ENCODE measurements around the gene SPATA25.
"Not testable (repeated sequence)": the region's sequence is repeated elsewhere in the genome, so short reads cannot be mapped to it uniquely, and the experiment has no call there.

SPATA25 gene

GRCh38 chr20:45887346-45887715 lies at the start of gene SPATA25:
TSS of gene SPATA25 (minus strand) at chr20:45887622. CDS start at chr20:45887590, 32 bp downstream.
- no peak for DNase-seq (ENCODE audit: low read depth, low spot score)

- no peak for DNase-seq (ENCODE audit: low read depth, low spot score)
These were observed 48.1 kb upstream of the SPATA25 start for GRCh38 chr20:45935416-45936046.

GRCh38 chr20:45934586-45935415 lies 47.4 kb upstream of the SPATA25 start, which contains the start of gene PCIF1:
TSS of gene PCIF1 (plus strand) at chr20:45934683. CDS start at chr20:45939000, 4,317 bp downstream.
- no peak for DNase-seq (ENCODE audit: low read depth, low spot score)

- no peak for DNase-seq (ENCODE audit: low read depth, low spot score)
These were observed 46.7 kb upstream of the SPATA25 start for GRCh38 chr20:45934046-45934585.

GRCh38 chr20:45933266-45934045 lies 46.0 kb upstream of the SPATA25 start:
- DNase-seq (ENCODE audit: low read depth, low spot score): peak; percentile 86

- DNase-seq (ENCODE audit: low read depth, low spot score): not testable (repeated sequence)
These were observed 44.3 kb upstream of the SPATA25 start for GRCh38 chr20:45931680-45932079.

- DNase-seq (ENCODE audit: low read depth, low spot score): no peak
These were observed 39.9 kb upstream of the SPATA25 start for GRCh38 chr20:45927071-45927878.

GRCh38 chr20:45926731-45927070 lies 39.3 kb upstream of the SPATA25 start:
- no peak for DNase-seq (ENCODE audit: low read depth, low spot score)

GRCh38 chr20:45925821-45926506 lies 38.5 kb upstream of the SPATA25 start:
- no peak for DNase-seq (ENCODE audit: low read depth, low spot score)

GRCh38 chr20:45924391-45925261 lies 37.2 kb upstream of the SPATA25 start:
- DNase-seq (ENCODE audit: low read depth, low spot score): no peak

- DNase-seq (ENCODE audit: low read depth, low spot score): no peak
These were observed 34.1 kb upstream of the SPATA25 start for GRCh38 chr20:45921337-45922189.

GRCh38 chr20:45920462-45921336 lies 33.3 kb upstream of the SPATA25 start:
- DNase-seq (ENCODE audit: low read depth, low spot score): no peak

- no peak for DNase-seq (ENCODE audit: low read depth, low spot score)
These were observed 32.3 kb upstream of the SPATA25 start for GRCh38 chr20:45919542-45920399.

- DNase-seq (ENCODE audit: low read depth, low spot score): no peak
These were observed 31.5 kb upstream of the SPATA25 start for GRCh38 chr20:45918779-45919537.

GRCh38 chr20:45918182-45918737 lies 30.8 kb upstream of the SPATA25 start:
- no peak for DNase-seq (ENCODE audit: low read depth, low spot score)

- no peak for DNase-seq (ENCODE audit: low read depth, low spot score)
These were observed 30.3 kb upstream of the SPATA25 start for GRCh38 chr20:45917790-45918141.

Measured in iPS DF 19.7 (cell line).